Chondrocyte (in vitro differentiated cells): ENCODE measurements around the gene BCAS4. TPM values are rescaled to one million over a fixed set of nuclear protein-coding genes. Genes with fewer than 3 reads are reported as not detected.

Experiments used
- DNase-seq: peaks from one replicate; pipeline ENCODE4 v3.0.0; 2021; ENCODE audit warnings: mixed read lengths, low spot score
- H3K27ac Mint-ChIP-seq: one replicate; pipeline ENCODE4 v1.8.0; 2021; ENCODE audit warnings: mild to moderate bottlenecking, moderate library complexity, mixed read lengths; ENCODE audit not compliant: unreplicated experiment
- H3K27me3 Mint-ChIP-seq: 2 replicates; pipeline ENCODE4 v1.8.0; 2021; ENCODE audit warnings: low read depth, mixed read lengths
- H3K36me3 Mint-ChIP-seq: 2 replicates; pipeline ENCODE4 v1.8.0; 2021; ENCODE audit warnings: low read depth, mixed read lengths
- H3K4me1 Mint-ChIP-seq: 2 replicates; pipeline ENCODE4 v1.8.0; 2021; ENCODE audit warnings: low read depth, mild to moderate bottlenecking, mixed read lengths
- H3K4me3 Mint-ChIP-seq: one replicate; pipeline ENCODE4 v1.8.0; 2021; ENCODE audit warnings: mild to moderate bottlenecking, moderate library complexity, mixed read lengths; ENCODE audit not compliant: unreplicated experiment
- H3K9me3 Mint-ChIP-seq: 2 replicates; pipeline ENCODE4 v1.8.0; 2021; ENCODE audit warnings: low read depth, mixed read lengths
- total RNA-seq: library from RNA; stranded (reverse); gene quantifications from 3 replicates; pipeline ENCODE4 v1.2.1, GENCODE V29; 2021
- TF ChIP-seq, protein P1 (sequence below): fragments of 200-600 bp; sonication (generic); IDR thresholded peaks from 2 replicates; pipeline ENCODE4 v1.5.0; 2021; ENCODE audit warnings: antibody characterized with exemption, mild to moderate bottlenecking, moderate library complexity

Gene BCAS4
- total RNA-seq, 1 donor from 2014 or later, result 7.6 TPM

DNA sequence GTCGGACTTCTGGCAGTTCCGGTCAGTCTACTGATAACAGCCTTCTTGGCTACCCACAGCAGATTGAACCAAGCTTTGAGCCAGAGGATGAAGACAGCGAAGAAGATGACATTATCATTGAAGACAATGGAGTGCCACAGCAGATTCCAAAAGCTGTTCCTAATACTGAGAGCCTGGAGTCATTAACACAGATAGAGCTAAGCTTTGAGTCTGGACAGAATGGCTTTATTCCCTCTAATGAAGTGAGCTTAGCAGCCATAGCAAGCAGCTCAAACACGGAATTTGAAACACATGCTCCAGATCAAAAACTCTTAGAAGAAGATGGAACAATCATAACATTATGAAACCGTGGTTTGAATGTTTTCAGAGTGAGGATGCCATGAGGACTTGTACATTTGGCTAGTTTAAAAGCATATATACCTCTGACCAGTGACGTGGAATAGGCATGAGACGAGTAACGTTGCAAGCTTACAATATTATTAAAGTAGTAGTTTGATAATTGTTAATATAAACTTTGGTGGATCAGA lies 44.7 kb upstream of the BCAS4 start:
- no peak overlapping the region for H3K27ac Mint-ChIP-seq
- H3K9me3 Mint-ChIP-seq, result no peaks in the 10 kb centered on the region
- no peaks in the 10 kb centered on the region for H3K27me3 Mint-ChIP-seq
- no peaks in the 10 kb centered on the region for H3K4me1 Mint-ChIP-seq
- TF ChIP-seq, protein P1, sequence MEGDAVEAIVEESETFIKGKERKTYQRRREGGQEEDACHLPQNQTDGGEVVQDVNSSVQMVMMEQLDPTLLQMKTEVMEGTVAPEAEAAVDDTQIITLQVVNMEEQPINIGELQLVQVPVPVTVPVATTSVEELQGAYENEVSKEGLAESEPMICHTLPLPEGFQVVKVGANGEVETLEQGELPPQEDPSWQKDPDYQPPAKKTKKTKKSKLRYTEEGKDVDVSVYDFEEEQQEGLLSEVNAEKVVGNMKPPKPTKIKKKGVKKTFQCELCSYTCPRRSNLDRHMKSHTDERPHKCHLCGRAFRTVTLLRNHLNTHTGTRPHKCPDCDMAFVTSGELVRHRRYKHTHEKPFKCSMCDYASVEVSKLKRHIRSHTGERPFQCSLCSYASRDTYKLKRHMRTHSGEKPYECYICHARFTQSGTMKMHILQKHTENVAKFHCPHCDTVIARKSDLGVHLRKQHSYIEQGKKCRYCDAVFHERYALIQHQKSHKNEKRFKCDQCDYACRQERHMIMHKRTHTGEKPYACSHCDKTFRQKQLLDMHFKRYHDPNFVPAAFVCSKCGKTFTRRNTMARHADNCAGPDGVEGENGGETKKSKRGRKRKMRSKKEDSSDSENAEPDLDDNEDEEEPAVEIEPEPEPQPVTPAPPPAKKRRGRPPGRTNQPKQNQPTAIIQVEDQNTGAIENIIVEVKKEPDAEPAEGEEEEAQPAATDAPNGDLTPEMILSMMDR, result no peak
- H3K36me3 Mint-ChIP-seq, result no peaks in the 10 kb centered on the region
- no peak for DNase-seq
- no peak overlapping the region for H3K4me3 Mint-ChIP-seq

DNA sequence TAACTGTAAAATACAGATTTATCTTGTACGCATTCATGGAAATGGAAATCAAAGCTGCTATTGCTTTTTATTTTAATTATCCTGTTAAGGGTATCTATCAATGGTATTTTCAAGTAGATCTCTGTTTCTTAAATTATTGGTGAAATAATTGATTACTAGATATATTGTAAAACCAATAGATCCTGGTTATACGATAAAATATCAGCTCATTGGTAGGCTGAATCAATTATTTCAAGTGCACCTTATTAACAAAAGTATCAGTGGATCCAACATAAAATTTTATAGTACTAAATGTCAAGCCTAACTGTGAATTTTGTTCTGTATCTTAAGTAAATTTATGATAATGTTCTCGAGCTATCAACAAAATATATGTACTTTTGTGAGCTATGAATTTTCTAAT lies 41.7 kb upstream of the BCAS4 start:
- H3K9me3 Mint-ChIP-seq, result no peaks in the 10 kb centered on the region
- H3K36me3 Mint-ChIP-seq, result no peaks in the 10 kb centered on the region
- H3K4me1 Mint-ChIP-seq, result no peaks in the 10 kb centered on the region
- no peak for DNase-seq
- no peaks in the 10 kb centered on the region for H3K27me3 Mint-ChIP-seq
- TF ChIP-seq, protein P1, result no peak
- H3K4me3 Mint-ChIP-seq, result no peak overlapping the region
- no peak overlapping the region for H3K27ac Mint-ChIP-seq

DNA sequence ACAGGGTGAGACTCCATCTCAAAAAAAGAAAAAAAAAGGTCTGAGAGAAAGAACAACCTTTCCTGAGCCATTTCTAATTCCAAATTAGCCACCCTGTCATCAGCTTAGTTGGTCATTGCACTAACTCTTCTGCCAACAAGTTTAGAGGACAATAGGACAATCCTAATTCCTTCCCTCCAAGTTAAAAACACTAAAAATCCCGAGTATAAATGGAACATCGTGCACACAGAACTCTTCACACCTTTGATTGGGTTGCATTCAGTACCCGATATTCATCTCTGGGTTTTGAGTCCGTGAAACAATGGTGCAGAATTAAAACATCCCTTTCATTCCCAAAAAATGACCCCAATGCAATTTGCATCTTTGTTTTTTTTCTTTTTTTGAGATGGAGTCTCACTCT lies 40.4 kb upstream of the BCAS4 start:
- Mint-ChIP-seq H3K9me3 (no peaks in the 10 kb centered on the region), H3K27me3 (no peaks in the 10 kb centered on the region), H3K4me1 (no peaks in the 10 kb centered on the region), H3K36me3 (no peaks in the 10 kb centered on the region), H3K27ac (no peak overlapping the region), H3K4me3 (no peak overlapping the region)
- TF ChIP-seq, protein P1, result no peak
- DNase-seq, result no peak

DNA sequence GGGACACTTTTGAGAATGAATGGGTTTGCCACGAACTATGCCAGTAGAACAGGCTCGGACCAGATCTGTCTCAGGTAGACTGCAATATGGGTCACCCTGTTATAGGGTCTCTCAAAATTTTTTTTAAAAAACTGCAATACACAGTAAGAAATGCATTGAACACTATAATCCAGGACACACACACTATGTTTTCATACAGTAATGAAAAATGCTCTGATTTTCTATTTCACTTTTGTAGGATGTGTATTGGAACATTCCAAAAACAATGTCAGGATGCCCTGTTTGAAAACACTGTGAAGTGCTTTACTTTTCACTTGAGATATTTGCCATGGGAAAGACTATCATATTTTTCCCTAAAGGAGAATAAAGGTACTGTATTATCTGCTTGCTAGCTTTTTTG lies 38.4 kb upstream of the BCAS4 start:
- no peaks in the 10 kb centered on the region for H3K27me3 Mint-ChIP-seq
- H3K4me3 Mint-ChIP-seq, result no peak overlapping the region

DNA sequence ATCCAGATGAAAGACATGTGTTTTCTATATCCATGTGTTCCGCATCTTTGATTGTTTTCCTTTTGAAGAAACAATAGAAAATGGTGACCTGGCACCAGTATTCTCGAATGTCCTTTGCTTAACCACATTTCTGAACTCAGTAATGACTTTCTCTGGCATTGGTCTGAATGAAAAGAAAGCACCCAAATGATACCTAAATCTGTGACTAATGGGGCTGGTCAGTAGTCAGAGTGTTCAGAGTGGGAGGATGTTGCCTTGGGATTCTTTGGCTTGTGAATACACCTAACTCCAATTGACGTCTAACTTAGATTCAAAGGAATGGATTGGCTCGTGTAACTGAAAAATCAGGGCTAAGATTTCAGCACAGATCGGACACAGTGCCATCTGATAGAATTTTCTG lies 36.4 kb upstream of the BCAS4 start:
- no peak overlapping the region for H3K27ac Mint-ChIP-seq
- H3K4me1 Mint-ChIP-seq, result peaks cover 20% of the 10 kb centered on the region

More for the DNA sequence above, 38.4 kb upstream of the BCAS4 start:
- no peak for DNase-seq
- H3K9me3 Mint-ChIP-seq, result no peaks in the 10 kb centered on the region
- H3K27ac Mint-ChIP-seq, result no peak overlapping the region
- TF ChIP-seq, protein P1, result no peak
- H3K4me1 Mint-ChIP-seq, result peaks cover 4% of the 10 kb centered on the region
- no peaks in the 10 kb centered on the region for H3K36me3 Mint-ChIP-seq

More for the DNA sequence above, 36.4 kb upstream of the BCAS4 start:
- no peaks in the 10 kb centered on the region for H3K9me3 Mint-ChIP-seq
- TF ChIP-seq, protein P1, result no peak
- no peak for DNase-seq
- no peak overlapping the region for H3K4me3 Mint-ChIP-seq
- no peaks in the 10 kb centered on the region for H3K27me3 Mint-ChIP-seq
- no peaks in the 10 kb centered on the region for H3K36me3 Mint-ChIP-seq
